ENCODE data around the gene TEX26.

Gene TEX26

DNA sequence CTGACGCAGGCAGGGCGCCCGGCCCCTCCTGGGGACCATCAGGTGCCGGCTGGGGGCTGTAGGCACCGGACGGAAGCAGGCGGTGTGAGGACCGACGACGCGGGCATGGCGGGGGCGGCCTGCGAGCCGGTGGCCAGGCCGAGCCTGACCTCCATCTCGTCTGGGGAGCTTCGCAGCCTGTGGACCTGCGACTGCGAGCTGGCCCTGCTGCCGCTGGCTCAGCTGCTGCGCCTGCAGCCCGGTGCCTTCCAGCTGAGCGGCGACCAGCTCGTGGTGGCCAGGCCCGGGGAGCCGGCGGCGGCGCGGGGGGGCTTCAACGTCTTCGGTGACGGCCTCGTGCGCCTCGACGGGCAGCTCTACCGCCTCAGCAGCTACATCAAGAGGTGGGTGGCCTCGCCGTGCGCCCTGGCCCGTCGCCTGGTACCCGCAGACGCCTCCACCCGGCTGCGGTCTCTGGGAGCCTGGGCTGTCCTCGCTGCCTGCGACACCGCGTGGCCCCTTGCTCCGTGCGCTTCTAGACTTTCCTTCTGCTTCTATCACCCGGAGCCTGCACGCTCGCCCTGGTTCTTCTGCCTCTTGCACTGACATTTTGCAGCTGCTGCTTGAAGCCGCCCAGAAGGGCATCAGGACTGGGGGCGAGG lies 25.9 kb upstream of the TEX26 start:
- no peak for DNase-seq (ENCODE audit: low read depth)
- TF ChIP-seq, protein P1, sequence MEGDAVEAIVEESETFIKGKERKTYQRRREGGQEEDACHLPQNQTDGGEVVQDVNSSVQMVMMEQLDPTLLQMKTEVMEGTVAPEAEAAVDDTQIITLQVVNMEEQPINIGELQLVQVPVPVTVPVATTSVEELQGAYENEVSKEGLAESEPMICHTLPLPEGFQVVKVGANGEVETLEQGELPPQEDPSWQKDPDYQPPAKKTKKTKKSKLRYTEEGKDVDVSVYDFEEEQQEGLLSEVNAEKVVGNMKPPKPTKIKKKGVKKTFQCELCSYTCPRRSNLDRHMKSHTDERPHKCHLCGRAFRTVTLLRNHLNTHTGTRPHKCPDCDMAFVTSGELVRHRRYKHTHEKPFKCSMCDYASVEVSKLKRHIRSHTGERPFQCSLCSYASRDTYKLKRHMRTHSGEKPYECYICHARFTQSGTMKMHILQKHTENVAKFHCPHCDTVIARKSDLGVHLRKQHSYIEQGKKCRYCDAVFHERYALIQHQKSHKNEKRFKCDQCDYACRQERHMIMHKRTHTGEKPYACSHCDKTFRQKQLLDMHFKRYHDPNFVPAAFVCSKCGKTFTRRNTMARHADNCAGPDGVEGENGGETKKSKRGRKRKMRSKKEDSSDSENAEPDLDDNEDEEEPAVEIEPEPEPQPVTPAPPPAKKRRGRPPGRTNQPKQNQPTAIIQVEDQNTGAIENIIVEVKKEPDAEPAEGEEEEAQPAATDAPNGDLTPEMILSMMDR (IDR thresholded peaks at IDR 0.05; ENCODE audit: insufficient read depth, low read depth, low read length, missing control alignments): no peak
- no peak overlapping the region for H3K4me3 ChIP-seq (ENCODE audit: low read length)

DNA sequence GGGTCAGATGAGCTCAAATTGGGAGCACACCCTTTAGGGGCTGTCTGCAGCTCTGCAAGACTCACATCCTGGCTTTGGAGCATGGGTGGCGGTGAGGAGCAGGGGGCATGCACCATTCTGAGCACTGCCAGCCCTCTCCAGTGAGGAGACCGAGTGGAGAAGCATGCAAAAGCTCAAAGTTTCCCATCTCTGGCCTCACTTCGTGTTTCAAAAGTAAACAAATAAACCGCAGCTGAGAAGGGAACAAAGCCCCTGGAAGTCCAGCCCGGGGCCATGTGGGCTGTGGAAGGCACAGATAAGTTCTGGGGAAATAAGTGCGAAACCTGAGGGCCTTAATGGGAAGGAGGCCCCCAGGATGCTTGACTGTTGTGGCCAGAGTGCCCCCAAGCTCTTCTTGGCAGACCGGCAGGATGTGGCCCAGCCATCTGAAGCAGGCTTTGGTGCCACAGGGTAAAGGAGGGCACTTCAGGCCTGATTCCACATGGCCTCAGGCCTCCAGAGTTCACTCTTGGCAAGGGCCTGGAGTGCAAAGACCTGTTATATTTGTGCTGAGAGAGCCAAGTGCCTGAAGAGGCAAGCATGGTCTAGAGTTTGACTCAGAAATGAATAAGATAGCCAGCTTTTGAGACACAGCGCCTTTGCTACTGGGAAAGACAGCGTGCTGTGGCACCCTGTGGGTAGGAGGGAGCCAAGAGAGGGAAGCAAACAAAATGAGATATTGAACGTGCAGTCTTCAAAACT lies 25.2 kb upstream of the TEX26 start:
- H3K4me3 ChIP-seq (ENCODE audit: low read length): no peak overlapping the region
- TF ChIP-seq, protein P1 (IDR thresholded peaks at IDR 0.05; ENCODE audit: insufficient read depth, low read depth, low read length, missing control alignments): no peak
- peak; percentile 52 for DNase-seq (ENCODE audit: low read depth)

DNA sequence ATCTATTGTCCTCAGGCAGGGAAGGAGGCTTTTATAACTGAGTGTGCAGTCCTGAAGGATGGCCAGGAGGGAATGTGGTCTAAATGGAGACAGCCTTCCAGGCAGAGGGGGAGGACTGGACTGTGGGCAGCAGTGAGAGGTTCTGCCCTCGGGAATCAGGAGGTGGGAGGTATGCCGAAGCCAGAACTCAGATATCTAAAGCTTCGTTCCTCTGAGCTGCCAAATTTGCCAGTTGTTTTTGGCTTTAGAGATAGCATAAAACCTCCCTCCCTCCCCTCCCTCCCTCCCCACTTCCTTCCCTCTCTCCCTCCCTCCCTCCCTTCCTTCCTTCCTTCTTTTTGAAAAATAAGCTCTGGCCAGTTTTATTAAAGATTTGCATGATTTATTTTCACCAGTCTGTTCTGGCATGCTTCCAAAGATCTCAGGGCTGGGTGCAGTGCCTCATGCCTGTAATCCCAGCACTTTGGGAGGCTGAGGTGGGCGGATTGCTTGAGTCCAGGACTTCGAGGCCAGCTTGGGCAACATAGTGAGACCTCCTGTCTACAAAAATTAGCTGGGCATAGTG lies 24.0 kb upstream of the TEX26 start:
- H3K4me3 ChIP-seq (ENCODE audit: low read length): no peak overlapping the region
- no peak for DNase-seq (ENCODE audit: low read depth)
- TF ChIP-seq, protein P1 (IDR thresholded peaks at IDR 0.05; ENCODE audit: insufficient read depth, low read depth, low read length, missing control alignments): no peak

DNA sequence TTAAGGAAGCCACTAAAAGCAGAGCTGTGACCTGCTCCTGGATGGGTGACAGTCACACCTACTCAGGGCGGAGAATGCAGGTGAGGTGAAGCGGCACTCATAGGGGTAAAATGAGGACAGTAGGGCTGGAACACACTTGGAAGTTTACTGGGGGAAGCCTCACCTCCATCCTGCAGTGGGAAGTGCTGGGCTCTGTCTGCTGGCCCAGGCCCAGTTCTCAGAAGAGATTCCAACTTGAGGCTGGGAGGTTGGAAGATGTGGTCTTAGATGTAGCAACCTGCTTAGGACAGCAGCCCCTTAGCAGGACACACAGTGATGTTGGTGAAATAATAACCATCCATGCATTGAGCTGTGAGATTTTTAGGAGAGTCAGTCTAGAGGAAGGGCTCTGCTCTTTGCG lies 21.8 kb upstream of the TEX26 start:
- TF ChIP-seq, protein P1 (IDR thresholded peaks at IDR 0.05; ENCODE audit: insufficient read depth, low read depth, low read length, missing control alignments): no peak
- DNase-seq (ENCODE audit: low read depth): no peak
- H3K4me3 ChIP-seq (ENCODE audit: low read length): no peak overlapping the region

DNA sequence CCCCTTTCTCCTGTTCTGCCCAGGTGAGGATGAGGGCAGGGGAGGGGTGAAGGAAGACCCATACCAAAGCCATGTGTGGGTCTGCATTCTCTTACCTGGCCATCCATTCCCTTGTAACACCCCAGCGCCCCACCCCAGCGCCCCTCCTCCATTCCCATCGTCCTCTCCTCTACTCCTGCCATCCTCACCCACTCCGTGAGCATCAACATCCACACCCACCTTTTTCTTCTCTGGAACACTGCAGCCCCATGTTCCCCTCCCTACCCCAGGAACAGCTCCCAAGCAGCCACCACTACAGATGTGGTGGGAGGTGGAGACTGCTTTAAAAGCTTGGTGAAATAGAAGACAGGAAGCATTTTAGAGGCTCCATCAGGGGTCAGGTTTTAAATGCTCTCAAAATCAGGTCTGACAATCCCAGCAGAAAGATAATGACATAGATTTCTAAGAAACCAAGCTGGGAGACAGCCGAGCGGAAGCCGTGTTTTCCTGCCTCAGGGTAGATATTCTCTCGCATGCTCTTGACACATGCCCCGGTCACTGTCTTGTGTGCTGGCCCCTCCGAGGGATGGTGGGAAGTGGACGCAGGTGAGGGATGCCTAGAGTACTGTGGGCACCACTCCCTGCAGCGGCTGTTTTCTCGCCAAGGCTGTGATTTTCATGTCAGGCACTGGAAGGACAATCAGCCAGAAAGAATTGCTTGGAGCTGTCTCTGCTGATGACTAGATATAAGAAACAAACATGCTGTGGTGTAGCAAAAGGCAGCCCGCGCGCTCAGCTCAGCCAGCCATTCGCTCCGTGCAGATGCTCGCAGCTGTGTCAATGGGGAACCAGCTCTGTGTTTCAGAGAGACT lies 16.5 kb upstream of the TEX26 start:
- H3K4me3 ChIP-seq (ENCODE audit: low read length): no peak overlapping the region
- TF ChIP-seq, protein P1 (IDR thresholded peaks at IDR 0.05; ENCODE audit: insufficient read depth, low read depth, low read length, missing control alignments): no peak

DNA sequence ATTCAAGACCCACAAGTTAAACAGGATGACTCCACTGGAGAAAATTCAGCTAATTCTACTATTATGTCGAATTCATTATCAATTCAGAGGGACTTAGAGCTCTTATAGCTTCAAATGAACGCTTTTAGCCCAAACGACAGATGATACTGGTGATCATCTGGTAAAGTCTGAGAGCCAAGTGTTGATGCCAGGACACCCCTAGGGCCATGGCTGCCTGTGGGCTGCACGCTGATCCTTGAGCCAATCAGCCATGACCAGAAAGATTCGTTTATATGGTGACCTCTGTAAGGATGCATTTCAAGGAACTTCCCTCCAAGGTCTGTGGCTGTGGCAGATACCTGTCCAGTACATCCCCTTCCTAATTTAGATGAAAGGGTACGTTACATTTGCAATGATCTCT lies 15.5 kb upstream of the TEX26 start:
- TF ChIP-seq, protein P1 (IDR thresholded peaks at IDR 0.05; ENCODE audit: insufficient read depth, low read depth, low read length, missing control alignments): no peak
- no peak for DNase-seq (ENCODE audit: low read depth)
- no peak overlapping the region for H3K4me3 ChIP-seq (ENCODE audit: low read length)

More for the DNA sequence above, 16.5 kb upstream of the TEX26 start:
- DNase-seq (ENCODE audit: low read depth): no peak

Measured in epithelial cell of esophagus (primary cell).